ENCODE results near the gene UBASH3B. TPM values are rescaled to one million over a fixed set of nuclear protein-coding genes. Genes with fewer than 3 reads are reported as not detected.
A peak's percentile ranks its signal among the peaks of the same experiment; 100 is the strongest.

UBASH3B gene
- total RNA-seq, 1 donor from 2014 or later: 2.0 TPM

GRCh38 chr11:122751292-122752070 is 96.0 kb downstream of the UBASH3B start:
- Histone ChIP-seq H3K27me3 (no peaks in the 10 kb centered on the region), H4K20me1 (ENCODE audit: low read depth) (no peaks in the 10 kb centered on the region), H3F3A (ENCODE audit: low read depth) (peaks cover 10% of the 10 kb centered on the region), H3K4me3 (no peak overlapping the region), H3K27ac (no peak overlapping the region), H3K9me3 (ENCODE audit: low read depth) (no peaks in the 10 kb centered on the region), H3K9ac (no peak overlapping the region), H2AFZ (replicated peaks) (no peak overlapping the region), H3K36me3 (no peaks in the 10 kb centered on the region), H3K4me1 (peaks cover 26% of the 10 kb centered on the region), H3K4me2 (no peak overlapping the region), H3K79me2 (ENCODE audit: low read depth) (no peaks in the 10 kb centered on the region)
- no peak for TF ChIP-seq CTCF (IDR thresholded peaks at IDR 0.05)
- no peak for TF ChIP-seq EZH2phosphoT487 (IDR thresholded peaks at IDR 0.05)
- no peak for TF ChIP-seq EZH2 (IDR thresholded peaks at IDR 0.05)
- no peak overlapping the region for H3K27ac Mint-ChIP-seq
- H3K36me3 Mint-ChIP-seq: no peaks in the 10 kb centered on the region
- H3K4me1 Mint-ChIP-seq: peaks cover 21% of the 10 kb centered on the region
- H3K4me3 Mint-ChIP-seq: no peak overlapping the region
- no peaks in the 10 kb centered on the region for H3K9me3 Mint-ChIP-seq
- no peak for DNase-seq (ENCODE audit: low spot score)
- H3K27me3 Mint-ChIP-seq (ENCODE audit: insufficient read depth, low read depth): peaks cover 3% of the 10 kb centered on the region

GRCh38 chr11:122754028-122754427 is 98.5 kb downstream of the UBASH3B start:
- H3K27me3 ChIP-seq: no peaks in the 10 kb centered on the region
- H3K36me3 ChIP-seq: no peaks in the 10 kb centered on the region
- H3K4me2 ChIP-seq: no peak overlapping the region
- H3K9ac ChIP-seq: no peak overlapping the region
- no peaks in the 10 kb centered on the region for H4K20me1 ChIP-seq (ENCODE audit: low read depth)
- TF ChIP-seq EZH2phosphoT487 (IDR thresholded peaks at IDR 0.05) (no peak), EZH2 (IDR thresholded peaks at IDR 0.05) (no peak), CTCF (IDR thresholded peaks at IDR 0.05) (no peak)
- H3K27ac ChIP-seq: no peak overlapping the region
- Mint-ChIP-seq H3K27ac (no peak overlapping the region), H3K4me1 (peaks cover 2% of the 10 kb centered on the region), H3K36me3 (no peaks in the 10 kb centered on the region), H3K4me3 (no peak overlapping the region), H3K9me3 (no peaks in the 10 kb centered on the region), H3K27me3 (ENCODE audit: insufficient read depth, low read depth) (peaks cover under 1% of the 10 kb centered on the region)
- no peak overlapping the region for H2AFZ ChIP-seq (replicated peaks)
- H3K9me3 ChIP-seq (ENCODE audit: low read depth): no peaks in the 10 kb centered on the region
- H3F3A ChIP-seq (ENCODE audit: low read depth): peaks cover 10% of the 10 kb centered on the region
- DNase-seq (ENCODE audit: low spot score): no peak
- H3K4me3 ChIP-seq: no peak overlapping the region
- H3K79me2 ChIP-seq (ENCODE audit: low read depth): no peaks in the 10 kb centered on the region
- peaks cover 9% of the 10 kb centered on the region for H3K4me1 ChIP-seq

GRCh38 chr11:122754553-122755322 is 99.2 kb downstream of the UBASH3B start:
- Histone ChIP-seq H3K27ac (no peak overlapping the region), H3F3A (ENCODE audit: low read depth) (peaks cover 10% of the 10 kb centered on the region), H3K4me1 (peaks cover 9% of the 10 kb centered on the region), H3K4me2 (no peak overlapping the region), H3K36me3 (no peaks in the 10 kb centered on the region), H2AFZ (replicated peaks) (peak overlapping the region; percentile 36), H3K9ac (no peak overlapping the region), H3K79me2 (ENCODE audit: low read depth) (no peaks in the 10 kb centered on the region), H3K27me3 (no peaks in the 10 kb centered on the region), H4K20me1 (ENCODE audit: low read depth) (no peaks in the 10 kb centered on the region), H3K9me3 (ENCODE audit: low read depth) (no peaks in the 10 kb centered on the region), H3K4me3 (no peak overlapping the region)
- Mint-ChIP-seq H3K36me3 (no peaks in the 10 kb centered on the region), H3K27me3 (ENCODE audit: insufficient read depth, low read depth) (peaks cover 2% of the 10 kb centered on the region), H3K4me1 (peaks cover 2% of the 10 kb centered on the region), H3K27ac (no peak overlapping the region), H3K4me3 (no peak overlapping the region), H3K9me3 (no peaks in the 10 kb centered on the region)
- peak; percentile 54 for DNase-seq (ENCODE audit: low spot score)
- no peak for TF ChIP-seq EZH2 (IDR thresholded peaks at IDR 0.05)
- TF ChIP-seq CTCF (IDR thresholded peaks at IDR 0.05): peak; percentile 62
- TF ChIP-seq EZH2phosphoT487 (IDR thresholded peaks at IDR 0.05): no peak

Measured in neural progenitor cell (in vitro differentiated cells).